ENCODE data around the gene POU5F2. TPM values are rescaled to one million over a fixed set of nuclear protein-coding genes. Genes with fewer than 3 reads are reported as not detected.

Gene POU5F2
- total and polyA plus RNA-seq, 9 of the 15 experiments (the other 6 are each of a cell fraction or from before 2014, with no cell fraction given), result 0.01 to 0.40 (median 0.18) TPM; not detected in 2

DNA sequence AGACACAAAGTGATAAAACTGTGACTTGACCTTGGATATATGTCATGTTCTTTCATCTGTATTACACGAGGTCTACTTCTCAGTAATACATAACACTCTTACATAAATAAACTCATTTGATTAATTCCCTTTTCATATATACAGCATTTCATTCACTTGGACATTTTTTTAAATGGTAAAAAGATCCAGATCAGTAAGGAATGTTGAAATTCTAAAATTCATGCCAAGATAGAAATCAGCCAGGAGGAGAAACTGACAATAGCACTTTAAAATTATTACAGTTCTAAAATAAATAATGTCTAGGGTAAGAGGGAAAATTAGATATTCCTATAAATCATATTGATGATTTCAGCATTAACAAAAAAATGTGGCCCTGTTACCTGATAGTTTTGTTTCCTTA is 46.2 kb upstream of the POU5F2 start (continued):
- TF ChIP-seq, protein P1, sequence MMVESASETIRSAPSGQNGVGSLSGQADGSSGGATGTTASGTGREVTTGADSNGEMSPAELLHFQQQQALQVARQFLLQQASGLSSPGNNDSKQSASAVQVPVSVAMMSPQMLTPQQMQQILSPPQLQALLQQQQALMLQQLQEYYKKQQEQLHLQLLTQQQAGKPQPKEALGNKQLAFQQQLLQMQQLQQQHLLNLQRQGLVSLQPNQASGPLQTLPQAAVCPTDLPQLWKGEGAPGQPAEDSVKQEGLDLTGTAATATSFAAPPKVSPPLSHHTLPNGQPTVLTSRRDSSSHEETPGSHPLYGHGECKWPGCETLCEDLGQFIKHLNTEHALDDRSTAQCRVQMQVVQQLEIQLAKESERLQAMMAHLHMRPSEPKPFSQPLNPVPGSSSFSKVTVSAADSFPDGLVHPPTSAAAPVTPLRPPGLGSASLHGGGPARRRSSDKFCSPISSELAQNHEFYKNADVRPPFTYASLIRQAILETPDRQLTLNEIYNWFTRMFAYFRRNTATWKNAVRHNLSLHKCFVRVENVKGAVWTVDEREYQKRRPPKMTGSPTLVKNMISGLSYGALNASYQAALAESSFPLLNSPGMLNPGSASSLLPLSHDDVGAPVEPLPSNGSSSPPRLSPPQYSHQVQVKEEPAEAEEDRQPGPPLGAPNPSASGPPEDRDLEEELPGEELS (CRISPR knock-in tag; IDR thresholded peaks at IDR 0.05; ENCODE audit: borderline replicate concordance), result no peak
- TF ChIP-seq ZNF354B (CRISPR knock-in tag; IDR thresholded peaks at IDR 0.05) (no peak), IRF2 (CRISPR knock-in tag; IDR thresholded peaks at IDR 0.05) (no peak)

DNA sequence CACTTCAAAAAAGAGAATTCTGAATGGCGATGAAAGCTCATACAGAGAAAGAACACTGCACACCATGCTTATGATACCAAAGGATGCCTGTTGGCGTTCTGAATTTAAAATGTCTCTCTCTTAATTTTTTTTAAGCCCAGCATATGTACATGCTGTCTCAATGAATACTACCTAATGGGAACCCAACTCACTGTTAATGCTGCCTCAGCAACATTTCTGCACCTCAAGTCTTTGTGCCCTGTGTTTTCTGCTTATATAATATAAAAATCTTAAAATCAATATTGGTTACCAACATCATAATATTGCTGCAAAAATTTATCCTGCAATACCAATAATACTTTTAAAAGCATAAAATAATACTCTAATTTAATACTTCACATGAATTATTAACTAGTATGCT is 44.1 kb upstream of the POU5F2 start:
- DNase-seq (ENCODE audit: extremely low read depth in 1 of 4, low spot score in 3 of 4) (no peak), FAIRE-seq (no peak), ATAC-seq (no peak)
- no peak for TF ChIP-seq SAFB (IDR thresholded peaks at IDR 0.05; ENCODE audit: borderline replicate concordance, low read depth, low read length)
- TF ChIP-seq, protein P2, sequence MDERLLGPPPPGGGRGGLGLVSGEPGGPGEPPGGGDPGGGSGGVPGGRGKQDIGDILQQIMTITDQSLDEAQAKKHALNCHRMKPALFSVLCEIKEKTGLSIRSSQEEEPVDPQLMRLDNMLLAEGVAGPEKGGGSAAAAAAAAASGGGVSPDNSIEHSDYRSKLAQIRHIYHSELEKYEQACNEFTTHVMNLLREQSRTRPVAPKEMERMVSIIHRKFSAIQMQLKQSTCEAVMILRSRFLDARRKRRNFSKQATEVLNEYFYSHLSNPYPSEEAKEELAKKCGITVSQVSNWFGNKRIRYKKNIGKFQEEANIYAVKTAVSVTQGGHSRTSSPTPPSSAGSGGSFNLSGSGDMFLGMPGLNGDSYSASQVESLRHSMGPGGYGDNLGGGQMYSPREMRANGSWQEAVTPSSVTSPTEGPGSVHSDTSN (CRISPR knock-in tag; IDR thresholded peaks at IDR 0.05; ENCODE audit: low read depth), result no peak
- TF ChIP-seq, protein P2 (tag; conservative IDR thresholded peaks at IDR 0.05; ENCODE audit: low read depth), result no peak
- TF ChIP-seq MAFG (tag; conservative IDR thresholded peaks at IDR 0.05), result 0 out of 2 replicates have a peak, but pooled peaks have one; percentile 16
- TF ChIP-seq SIX5 (IDR thresholded peaks at IDR 0.05; ENCODE audit: borderline replicate concordance in 1 of 2, insufficient read depth in 1 of 2, low read depth in 1 of 2, low read length in 2 of 2), result no peak
- TF ChIP-seq MAFF (IDR thresholded peaks at IDR 0.05; ENCODE audit: low read length), result 0 out of 2 replicates have a peak, but pooled peaks have one; percentile 32
- no peak for TF ChIP-seq NEUROD1 (IDR thresholded peaks at IDR 0.05; ENCODE audit: borderline replicate concordance, low read depth, low read length, partially characterized antibody)
- no peak for TF ChIP-seq ZNF347 (CRISPR knock-in tag; IDR thresholded peaks at IDR 0.05; ENCODE audit: low read depth)
- TF ChIP-seq ZNF316 (IDR thresholded peaks at IDR 0.05), result peak; percentile 21; the same call in 1 of the 2 replicates
- 0% methylated on average over 2 of the region's 2 CpGs for WGBS (ENCODE audit: insufficient coverage, low coverage, missing lambda C conversion rate)
- H3K9me1 ChIP-seq (ENCODE audit: control insufficient read depth, insufficient read depth, low read length), result no peaks in the 10 kb centered on the region
- BruUV-seq (replicated peaks), result no TSS peak
- H2AFZ ChIP-seq (ENCODE audit: low read depth, low read length), result no peak overlapping the region
- no peaks in the 10 kb centered on the region for H3K9me3 ChIP-seq (replicated peaks; ENCODE audit: control insufficient read depth, insufficient read depth, low read depth, low read length)
- H3K27me3 ChIP-seq (ENCODE audit: control insufficient read depth in 2 of 2, insufficient read depth in 2 of 2, low read length in 2 of 2), result no peaks in the 10 kb centered on the region
- in situ Hi-C loops (cut with MboI), result no loop called here
- no peak overlapping the region for H3K4me3 ChIP-seq
- no peaks in the 10 kb centered on the region for H3K79me2 ChIP-seq (ENCODE audit: control insufficient read depth, insufficient read depth, low read length)
- H3K4me1 ChIP-seq (replicated peaks in 1 of 2; ENCODE audit: control insufficient read depth in 2 of 2, insufficient read depth in 2 of 2, low read length in 2 of 2), result no peaks in the 10 kb centered on the region
- H3K27ac ChIP-seq (ENCODE audit: extremely low read depth, low read depth, low read length), result no peak overlapping the region
- intact Hi-C loops (cut with micrococcal nuclease), result no loop called here
- ChIA-PET POLR2A (no interaction called here), CTCF (ENCODE audit: low intra/inter-chr PET ratio) (no interaction called here)
- H4K20me1 ChIP-seq (replicated peaks; ENCODE audit: control insufficient read depth, insufficient read depth, low read length), result no peaks in the 10 kb centered on the region
- H3K4me2 ChIP-seq (ENCODE audit: insufficient read depth, low read length), result no peak overlapping the region
- H3K9ac ChIP-seq (ENCODE audit: insufficient read depth in 1 of 2, low read depth in 2 of 2, low read length in 2 of 2), result no peak overlapping the region
- H3K36me3 ChIP-seq (ENCODE audit: control insufficient read depth, insufficient read depth, low read length), result no peaks in the 10 kb centered on the region

Data from K562 (cell line).